22Rv1 (cell line): Measurements from ENCODE around the gene SDK1.
"Not testable (repeated sequence)": the region's sequence is repeated elsewhere in the genome, so short reads cannot be mapped to it uniquely, and the experiment has no call there.

Source experiments
- H3K27ac ChIP-seq: fragments of 450-650 bp; 2 replicates; pipeline ENCODE4 v1.5.1; 2017
- ZFX ChIP-seq: fragments of 450-650 bp; IDR thresholded peaks from 2 replicates; pipeline ENCODE4 v1.6.1; 2017; ENCODE audit warnings: antibody characterized with exemption, borderline replicate concordance
- TF ChIP-seq, protein P1 (sequence below): fragments of 450-650 bp; IDR thresholded peaks from 2 replicates; pipeline ENCODE4 v1.5.1; 2017; ENCODE audit warnings: mild to moderate bottlenecking

Gene SDK1

GRCh38 chr7:4256286-4256685, 955.2 kb downstream of the SDK1 start:
- TF ChIP-seq, protein P1, sequence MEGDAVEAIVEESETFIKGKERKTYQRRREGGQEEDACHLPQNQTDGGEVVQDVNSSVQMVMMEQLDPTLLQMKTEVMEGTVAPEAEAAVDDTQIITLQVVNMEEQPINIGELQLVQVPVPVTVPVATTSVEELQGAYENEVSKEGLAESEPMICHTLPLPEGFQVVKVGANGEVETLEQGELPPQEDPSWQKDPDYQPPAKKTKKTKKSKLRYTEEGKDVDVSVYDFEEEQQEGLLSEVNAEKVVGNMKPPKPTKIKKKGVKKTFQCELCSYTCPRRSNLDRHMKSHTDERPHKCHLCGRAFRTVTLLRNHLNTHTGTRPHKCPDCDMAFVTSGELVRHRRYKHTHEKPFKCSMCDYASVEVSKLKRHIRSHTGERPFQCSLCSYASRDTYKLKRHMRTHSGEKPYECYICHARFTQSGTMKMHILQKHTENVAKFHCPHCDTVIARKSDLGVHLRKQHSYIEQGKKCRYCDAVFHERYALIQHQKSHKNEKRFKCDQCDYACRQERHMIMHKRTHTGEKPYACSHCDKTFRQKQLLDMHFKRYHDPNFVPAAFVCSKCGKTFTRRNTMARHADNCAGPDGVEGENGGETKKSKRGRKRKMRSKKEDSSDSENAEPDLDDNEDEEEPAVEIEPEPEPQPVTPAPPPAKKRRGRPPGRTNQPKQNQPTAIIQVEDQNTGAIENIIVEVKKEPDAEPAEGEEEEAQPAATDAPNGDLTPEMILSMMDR, result no peak
- no peak for TF ChIP-seq ZFX
- H3K27ac ChIP-seq, result no peak overlapping the region

- H3K27ac ChIP-seq, result no peak overlapping the region
Measured at GRCh38 chr7:4257146-4258111, 956.4 kb downstream of the SDK1 start.

DNA sequence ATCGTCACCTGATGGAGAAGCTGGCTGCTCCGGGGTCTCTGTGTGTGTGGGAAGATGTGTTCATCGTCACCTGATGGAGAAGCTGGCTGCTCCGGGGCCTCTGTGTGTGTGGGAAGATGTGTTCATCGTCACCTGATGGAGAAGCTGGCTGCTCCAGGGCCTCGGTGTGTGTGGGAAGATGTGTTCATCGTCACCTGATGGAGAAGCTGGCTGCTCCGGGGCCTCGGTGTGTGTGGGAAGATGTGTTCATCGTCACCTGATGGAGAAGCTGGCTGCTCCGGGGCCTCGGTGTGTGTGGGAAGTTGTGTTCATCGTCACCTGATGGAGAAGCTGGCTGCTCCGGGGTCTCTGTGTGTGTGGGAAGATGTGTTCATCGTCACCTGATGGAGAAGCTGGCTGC, 959.1 kb downstream of the SDK1 start:
- H3K27ac ChIP-seq, result not testable (repeated sequence)

More at GRCh38 chr7:4257146-4258111, 956.4 kb downstream of the SDK1 start:
- no peak for TF ChIP-seq ZFX
- TF ChIP-seq, protein P1, result no peak

- TF ChIP-seq ZFX, result no peak
- TF ChIP-seq, protein P1, result no peak
- H3K27ac ChIP-seq, result no peak overlapping the region
Measured at GRCh38 chr7:4260867-4261600, 960.0 kb downstream of the SDK1 start.

- TF ChIP-seq ZFX, result no peak
- TF ChIP-seq, protein P1, result no peak
- H3K27ac ChIP-seq, result no peak overlapping the region
Measured at GRCh38 chr7:4261601-4261960, 960.5 kb downstream of the SDK1 start.

DNA sequence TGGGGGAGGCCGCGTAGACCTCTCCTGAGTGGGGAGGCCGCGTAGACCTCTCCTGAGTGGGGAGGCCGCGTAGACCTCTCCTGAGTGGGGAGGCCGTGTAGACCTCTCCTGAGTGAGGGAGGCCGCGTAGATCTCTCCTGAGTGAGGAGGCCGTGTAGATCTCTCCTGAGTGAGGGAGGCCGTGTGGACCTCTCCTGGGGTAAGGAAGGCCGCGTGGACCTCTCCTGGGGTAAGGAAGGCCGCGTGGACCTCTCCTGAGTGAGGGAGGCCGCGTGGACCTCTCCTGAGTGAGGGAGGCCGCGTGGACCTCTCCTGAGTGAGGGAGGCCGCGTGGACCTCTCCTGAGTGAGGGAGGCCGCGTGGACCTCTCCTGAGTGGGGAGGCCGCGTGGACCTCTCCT, 963.2 kb downstream of the SDK1 start:
- H3K27ac ChIP-seq, result not testable (repeated sequence)

DNA sequence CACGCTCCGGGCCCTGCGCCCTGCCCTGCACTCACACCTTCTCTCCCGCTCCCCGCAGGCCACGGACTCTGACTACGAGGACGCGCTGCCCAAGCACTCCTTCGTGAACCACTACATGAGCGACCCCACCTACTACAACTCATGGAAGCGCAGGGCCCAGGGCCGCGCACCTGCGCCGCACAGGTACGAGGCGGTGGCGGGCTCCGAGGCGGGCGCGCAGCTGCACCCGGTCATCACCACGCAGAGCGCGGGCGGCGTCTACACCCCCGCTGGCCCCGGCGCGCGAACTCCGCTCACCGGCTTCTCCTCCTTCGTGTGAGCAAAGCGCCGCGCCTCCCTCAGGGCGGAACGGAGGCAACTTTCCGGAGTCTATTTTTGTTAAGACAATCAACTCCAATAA, 964.0 kb downstream of the SDK1 start:
- H3K27ac ChIP-seq, result no peak overlapping the region
- TF ChIP-seq ZFX, result no peak
- TF ChIP-seq, protein P1, result no peak

GRCh38 chr7:4265676-4266075, 964.6 kb downstream of the SDK1 start:
- TF ChIP-seq, protein P1, result no peak
- no peak for TF ChIP-seq ZFX
- no peak overlapping the region for H3K27ac ChIP-seq
